SU-DHL-6 (cell line): Measurements from ENCODE around the gene PDIK1L.

Source experiments
- H2AFZ ChIP-seq: fragments of 200-600 bp; sonication (generic); 2 replicates; pipeline ENCODE4 v1.6.1; 2014; ENCODE audit warnings: low read depth, mild to moderate bottlenecking, moderate library complexity, mixed read lengths, antibody characterized with exemption, low read length; ENCODE audit not compliant: severe bottlenecking
- H3F3A ChIP-seq: fragments of 200-600 bp; shearing (Covaris generic); 2 replicates; pipeline ENCODE4 v1.6.0; 2016; ENCODE audit warnings: antibody characterized with exemption, mild to moderate bottlenecking; ENCODE audit not compliant: insufficient read depth
- H3K27ac ChIP-seq: fragments of 200-600 bp; sonication (generic); 2 replicates; pipeline ENCODE4 v1.5.1; 2016; ENCODE audit warnings: low read depth, mild to moderate bottlenecking, low read length, moderate library complexity, mixed read lengths
- H3K27me3 ChIP-seq: fragments of 200-600 bp; sonication (generic), shearing (Covaris generic); 2 replicates; pipeline ENCODE4 v1.6.0; 2014; ENCODE audit warnings: mild to moderate bottlenecking, low read length
- H3K36me3 ChIP-seq: fragments of 200-600 bp; sonication (generic); 2 replicates; pipeline ENCODE4 v1.6.1; 2014; ENCODE audit warnings: mild to moderate bottlenecking, low read length, mixed read lengths
- H3K4me2 ChIP-seq: fragments of 300-600, 200-600 bp; shearing (Covaris generic), sonication (generic); 2 replicates; pipeline ENCODE4 v1.6.0; 2014; ENCODE audit warnings: low read length, low read depth, mild to moderate bottlenecking; ENCODE audit not compliant: poor library complexity, severe bottlenecking
- H3K4me3 ChIP-seq: fragments of 200-600 bp; sonication (generic); 2 replicates; pipeline ENCODE4 v1.5.1; 2014; ENCODE audit warnings: antibody characterized with exemption, low read length, mild to moderate bottlenecking, mixed read lengths; ENCODE audit not compliant: insufficient read depth, poor library complexity, severe bottlenecking
- H3K79me2 ChIP-seq: fragments of 200-600 bp; sonication (generic); 2 replicates; pipeline ENCODE4 v1.6.1; 2014; ENCODE audit warnings: mild to moderate bottlenecking, low read length, moderate library complexity; ENCODE audit not compliant: insufficient read depth
- H3K9ac ChIP-seq: fragments of 200-600 bp; sonication (generic); 2 replicates; pipeline ENCODE4 v1.7.0; 2014; ENCODE audit warnings: mild to moderate bottlenecking, low read length
- H3K9me2 ChIP-seq: fragments of 200-600 bp; sonication (generic); replicated peaks from 2 replicates; pipeline ENCODE4 v1.6.1; 2014; ENCODE audit warnings: low read length; ENCODE audit not compliant: insufficient read depth
- H3K9me3 ChIP-seq: fragments of 200-600 bp; sonication (generic); 2 replicates; pipeline ENCODE4 v1.6.1; 2014; ENCODE audit warnings: low read length, mixed read lengths; ENCODE audit not compliant: insufficient read depth
- H4K20me1 ChIP-seq: fragments of 200-600 bp; sonication (generic); 2 replicates; pipeline ENCODE4 v1.6.1; 2014; ENCODE audit warnings: low read depth, mild to moderate bottlenecking, antibody characterized with exemption, low read length, moderate library complexity, mixed read lengths
- CTCF ChIP-seq: fragments of 200-600 bp; sonication (generic); IDR thresholded peaks from one replicate; pipeline ENCODE4 v1.5.1; 2017; ENCODE audit warnings: antibody characterized with exemption, mild to moderate bottlenecking, low read length, moderate library complexity; ENCODE audit not compliant: insufficient read depth, poor library complexity, severe bottlenecking
- EZH2phosphoT487 ChIP-seq: fragments of 200-600 bp; sonication (generic), shearing (Covaris generic); conservative IDR thresholded peaks from 2 replicates; pipeline ENCODE4 v1.6.1; 2018; ENCODE audit warnings: mild to moderate bottlenecking, antibody characterized with exemption, low read length, moderate library complexity, mixed read lengths

PDIK1L gene

GRCh38 chr1:26130695-26131094, 19.1 kb downstream of the PDIK1L start:
- Histone ChIP-seq H3K4me3 (no peak overlapping the region), H2AFZ (no peak overlapping the region), H3K27me3 (no peaks in the 10 kb centered on the region), H3K27ac (no peak overlapping the region), H3K9me2 (no peaks in the 10 kb centered on the region), H3K36me3 (peaks cover 2% of the 10 kb centered on the region; the same call in 1 of the 2 replicates), H3F3A (peaks cover 10% of the 10 kb centered on the region), H3K4me2 (no peak overlapping the region), H3K79me2 (no peaks in the 10 kb centered on the region), H3K9ac (no peak overlapping the region), H3K9me3 (no peaks in the 10 kb centered on the region), H4K20me1 (no peaks in the 10 kb centered on the region)
- TF ChIP-seq CTCF, result no peak
- TF ChIP-seq EZH2phosphoT487, result no peak

- Histone ChIP-seq H3K36me3 (no peaks in the 10 kb centered on the region), H3K4me3 (no peak overlapping the region), H3K9me2 (no peaks in the 10 kb centered on the region), H3K9ac (no peak overlapping the region), H3K4me2 (no peak overlapping the region), H3K27ac (no peak overlapping the region), H4K20me1 (no peaks in the 10 kb centered on the region), H2AFZ (no peak overlapping the region), H3K79me2 (no peaks in the 10 kb centered on the region), H3K9me3 (no peaks in the 10 kb centered on the region), H3F3A (no peaks in the 10 kb centered on the region), H3K27me3 (no peaks in the 10 kb centered on the region)
- TF ChIP-seq CTCF (no peak), EZH2phosphoT487 (no peak)
These were observed 20.7 kb downstream of the PDIK1L start for GRCh38 chr1:26132128-26132833.

GRCh38 chr1:26132834-26133167, 21.2 kb downstream of the PDIK1L start:
- Histone ChIP-seq H3K27ac (no peak overlapping the region), H3K9ac (no peak overlapping the region), H3K36me3 (no peaks in the 10 kb centered on the region)

More at GRCh38 chr1:26132834-26133167, 21.2 kb downstream of the PDIK1L start:
- Histone ChIP-seq H2AFZ (no peak overlapping the region), H3K4me3 (no peak overlapping the region), H4K20me1 (no peaks in the 10 kb centered on the region), H3K79me2 (no peaks in the 10 kb centered on the region), H3K4me2 (no peak overlapping the region), H3K9me2 (no peaks in the 10 kb centered on the region), H3K9me3 (no peaks in the 10 kb centered on the region), H3F3A (no peaks in the 10 kb centered on the region), H3K27me3 (no peaks in the 10 kb centered on the region)
- TF ChIP-seq CTCF, result no peak
- TF ChIP-seq EZH2phosphoT487, result no peak
